GM21515 (cell line): Measurements from ENCODE around the gene TRIM49.
"Not testable (repeated sequence)": the region's sequence is repeated elsewhere in the genome, so short reads cannot be mapped to it uniquely, and the experiment has no call there.

Source experiments
- ATAC-seq: cut with Tn5 transposase; IDR thresholded peaks from one replicate; pipeline ENCODE4 v1.9.1; 2021; ENCODE audit not compliant: unreplicated experiment

Gene TRIM49

GRCh38 chr11:89808475-89808874, at the start of gene TRIM49:
TRIM49 (minus strand) TSS chr11:89808575; CDS start chr11:89804469, 4,106 bp downstream.
- not testable (repeated sequence) for ATAC-seq

- not testable (repeated sequence) for ATAC-seq
Measured at GRCh38 chr11:89826694-89827093, 18.3 kb upstream of the TRIM49 start.

- ATAC-seq = not testable (repeated sequence)
Measured at GRCh38 chr11:89820008-89820407, 11.6 kb upstream of the TRIM49 start.

DNA sequence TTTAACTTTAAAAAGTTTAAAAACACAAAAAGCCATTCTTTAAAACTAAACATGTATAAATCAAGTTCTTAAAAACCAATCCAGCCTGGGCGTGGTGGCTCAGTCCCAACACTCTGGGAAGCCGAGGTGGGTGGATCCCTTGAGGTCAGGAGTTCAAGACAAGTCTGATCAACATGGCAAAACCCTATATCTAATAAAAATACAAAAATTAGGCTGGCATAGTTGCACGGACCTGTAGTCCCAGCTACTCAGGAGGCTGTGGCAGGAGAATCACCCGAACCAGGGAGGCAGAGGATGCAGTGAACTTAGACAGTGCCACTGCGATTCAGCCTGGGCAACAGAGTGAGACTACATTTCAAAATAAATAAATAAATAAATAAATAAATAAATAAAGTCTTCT, 5.2 kb upstream of the TRIM49 start:
- ATAC-seq = not testable (repeated sequence)

- not testable (repeated sequence) for ATAC-seq
Measured at GRCh38 chr11:89787506-89788063, 20.8 kb downstream of the TRIM49 start.

GRCh38 chr11:89785726-89786125, 22.6 kb downstream of the TRIM49 start:
- ATAC-seq = not testable (repeated sequence)

- not testable (repeated sequence) for ATAC-seq
Measured at GRCh38 chr11:89750822-89751221, 57.6 kb downstream of the TRIM49 start.
